ENCODE measurements around the gene LCE4A.

Gene LCE4A

DNA sequence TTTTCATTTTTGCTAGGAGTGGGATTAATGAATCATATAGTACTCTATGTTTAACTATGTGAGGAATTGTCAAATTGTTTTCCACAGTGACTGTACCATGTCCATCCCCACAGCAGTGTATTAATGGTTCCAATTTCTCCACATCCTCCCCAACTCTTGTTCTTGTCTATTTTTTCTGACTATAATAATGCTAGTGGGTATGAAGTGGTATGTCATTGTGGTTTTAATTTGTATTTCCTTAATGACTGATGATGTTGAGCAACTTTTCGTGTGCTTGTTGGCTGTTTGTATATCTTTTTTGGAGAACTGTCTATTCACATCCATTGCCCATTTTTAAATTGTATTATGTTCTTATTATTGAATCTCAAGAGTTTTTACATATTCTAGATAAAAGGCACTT lies 39.9 kb downstream of the LCE4A start:
- no peak for FAIRE-seq

DNA sequence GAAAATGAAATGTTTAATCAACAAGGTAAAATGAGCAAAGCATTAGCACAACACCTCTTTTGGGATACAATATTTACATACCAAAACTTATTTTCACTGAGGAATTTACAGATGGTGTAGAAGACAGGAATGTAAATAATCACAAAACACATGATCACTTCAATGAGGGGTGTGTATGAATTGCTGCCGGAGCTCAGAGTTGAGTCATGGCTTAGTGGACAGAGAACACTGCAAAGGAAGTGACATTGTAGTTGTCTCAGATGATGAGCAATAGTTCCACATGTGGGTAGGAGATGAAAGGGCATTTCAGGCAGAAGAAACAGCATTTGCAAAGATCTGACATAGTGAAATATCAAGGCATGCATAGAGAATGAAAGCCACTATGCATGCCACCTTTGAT lies 44.3 kb downstream of the LCE4A start:
- FAIRE-seq = no peak

DNA sequence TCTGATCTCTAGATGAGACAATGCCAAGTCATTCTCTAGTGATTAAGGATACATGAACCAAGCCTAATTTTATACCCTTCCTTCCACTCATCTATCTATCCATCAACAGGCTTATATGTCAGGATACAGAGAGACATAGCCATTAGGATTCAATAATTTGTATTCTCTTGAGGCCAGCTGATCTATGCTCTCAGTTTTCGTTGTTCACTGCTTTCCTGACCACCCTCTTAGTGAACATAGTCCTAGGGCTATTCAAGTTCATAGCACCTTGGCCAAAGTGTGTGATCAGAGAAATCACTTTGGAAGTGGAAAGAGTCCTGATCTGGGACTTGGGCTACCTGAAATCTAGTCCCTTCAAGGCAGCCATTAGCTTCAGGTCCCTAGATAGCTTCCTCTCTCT lies 45.6 kb downstream of the LCE4A start:
- FAIRE-seq = no peak

DNA sequence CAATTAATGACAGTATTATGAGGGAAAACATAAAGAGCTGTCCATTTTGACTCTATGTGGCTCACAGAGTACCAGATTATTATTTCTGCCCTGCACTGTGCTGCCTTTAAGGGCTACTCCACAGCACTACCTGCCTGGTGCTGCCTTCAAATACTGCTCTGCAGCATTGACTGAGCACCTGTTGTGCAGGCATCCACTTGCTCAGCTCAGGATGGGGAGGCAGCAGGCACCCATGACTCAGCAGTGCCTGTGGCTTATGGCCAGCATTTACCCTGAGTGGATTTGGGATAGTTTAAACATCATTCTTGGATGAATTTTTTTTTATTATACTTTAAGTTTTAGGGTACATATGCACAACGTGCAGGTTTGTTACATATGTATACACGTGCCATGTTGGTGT lies 48.9 kb downstream of the LCE4A start:
- FAIRE-seq = no peak

DNA sequence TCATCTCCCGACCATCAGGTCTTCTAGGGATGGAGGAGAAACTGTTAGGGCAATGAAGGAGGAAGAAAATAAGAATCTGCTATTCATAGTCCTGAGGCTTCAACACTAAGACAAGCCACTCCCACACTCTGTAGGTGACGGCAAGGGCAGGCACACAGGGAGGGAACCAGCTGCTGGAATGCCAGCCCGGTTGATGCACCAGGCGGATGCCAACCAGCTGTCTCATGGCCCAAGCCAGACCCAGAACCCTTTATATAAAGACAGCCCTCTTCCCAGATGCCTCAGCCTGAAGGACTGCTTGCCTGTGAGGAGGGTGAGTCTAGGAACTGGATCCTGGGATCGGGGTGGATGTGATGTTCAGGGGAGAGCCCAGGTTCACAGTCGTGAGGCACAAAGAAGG lies 49.8 kb downstream of the LCE4A start, which contains the start of gene KPRP:
KPRP (plus strand) TSS at position 279 of the 400 bp plus-strand sequence. CDS start 1,564 bp downstream, outside the sequence.
- no peak for FAIRE-seq

DNA sequence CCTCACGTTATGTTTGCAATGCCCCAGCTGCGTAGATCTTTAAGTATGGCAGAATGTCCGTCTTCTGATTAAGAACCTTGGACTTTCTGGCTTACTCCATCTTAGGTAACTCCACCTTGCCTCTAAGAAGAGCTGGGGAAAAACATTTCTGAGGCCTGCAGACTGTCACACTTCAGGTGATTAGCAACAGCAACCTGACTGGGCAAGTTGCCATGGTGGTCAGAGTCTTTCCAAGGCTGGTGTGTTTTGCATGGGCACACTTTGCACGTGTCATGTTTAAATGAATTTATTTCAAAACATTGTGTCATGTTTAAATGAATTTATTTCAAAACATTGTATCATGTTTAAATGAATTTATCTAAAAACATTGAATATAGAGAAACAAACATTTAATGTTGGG lies 50.7 kb downstream of the LCE4A start:
- FAIRE-seq = no peak

Measured in TTC549 (cell line).